GM12872 (cell line): ENCODE measurements around the gene TOX2.

Source experiments
- CTCF ChIP-seq: IDR thresholded peaks from 3 replicates; pipeline ENCODE4 v1.5.1; 2011; ENCODE audit warnings: low read depth, mild to moderate bottlenecking, low read length, moderate library complexity; ENCODE audit not compliant: insufficient read depth

The TOX2 gene

GRCh38 chr20:44033344-44033743 is 118.7 kb downstream of the TOX2 start:
- TF ChIP-seq CTCF = no peak

GRCh38 chr20:44033873-44034272 is 119.2 kb downstream of the TOX2 start:
- TF ChIP-seq CTCF = no peak

- no peak for TF ChIP-seq CTCF
These were observed 119.8 kb downstream of the TOX2 start for GRCh38 chr20:44034451-44034850.

GRCh38 chr20:44034965-44035635 is 120.4 kb downstream of the TOX2 start:
- no peak for TF ChIP-seq CTCF

- TF ChIP-seq CTCF = no peak
These were observed 121.3 kb downstream of the TOX2 start for GRCh38 chr20:44035924-44036323.

GRCh38 chr20:44036441-44036840 is 121.8 kb downstream of the TOX2 start:
- TF ChIP-seq CTCF = no peak

- no peak for TF ChIP-seq CTCF
These were observed 124.0 kb downstream of the TOX2 start for GRCh38 chr20:44038681-44039123.
